MCF 10A (cell line): Measurements from ENCODE around the gene FAM3D. TPM values are rescaled to one million over a fixed set of nuclear protein-coding genes. Genes with fewer than 3 reads are reported as not detected.
A peak's percentile ranks its signal among the peaks of the same experiment; 100 is the strongest.

ENCODE experiments used
- BruUV-seq: library from RNA; stranded (reverse); fragments of 400-500 nt; replicated peaks from 2 replicates; lab custom pipeline; 2021; lab: Mats Ljungman, UMichigan
- CTCF ChIA-PET: fragments of 300-600 bp; sonication (Branson Sonifier 250); formaldehyde crosslinking; extraction: SDS; loops from one replicate; lab custom pipeline; 2021; ENCODE audit warnings: antibody characterized with exemption, inconsistent platforms; lab: Yijun Ruan, JAX
- POLR2A ChIA-PET: fragments of 300-600, 350-650 bp; sonication (Branson Sonifier 250); formaldehyde crosslinking; extraction: SDS; loops from one replicate; lab custom pipeline; 2020; ENCODE audit warnings: antibody characterized with exemption, inconsistent platforms; lab: Yijun Ruan, JAX
- DNase-seq: peaks from one replicate; pipeline ENCODE4 v3.0.0-alpha.2; 2018; ENCODE audit not compliant: unreplicated experiment
- H3K27ac Mint-ChIP-seq: one replicate; pipeline ENCODE4 v1.8.0; 2022; ENCODE audit warnings: mild to moderate bottlenecking, low read depth, mixed read lengths; ENCODE audit not compliant: unreplicated experiment
- H3K27me3 Mint-ChIP-seq: one replicate; pipeline ENCODE4 v1.8.0; 2022; ENCODE audit warnings: mixed read lengths; ENCODE audit not compliant: insufficient read depth, unreplicated experiment
- H3K36me3 Mint-ChIP-seq: one replicate; pipeline ENCODE4 v1.8.0; 2022; ENCODE audit warnings: mild to moderate bottlenecking, moderate library complexity, mixed read lengths; ENCODE audit not compliant: insufficient read depth, unreplicated experiment
- H3K4me1 Mint-ChIP-seq: one replicate; pipeline ENCODE4 v1.8.0; 2022; ENCODE audit warnings: mixed read lengths; ENCODE audit not compliant: insufficient read depth, unreplicated experiment
- H3K4me3 Mint-ChIP-seq: one replicate; pipeline ENCODE4 v1.8.0; 2022; ENCODE audit warnings: mild to moderate bottlenecking, moderate library complexity, mixed read lengths; ENCODE audit not compliant: unreplicated experiment
- H3K9me3 Mint-ChIP-seq: one replicate; pipeline ENCODE4 v1.8.0; 2022; ENCODE audit warnings: mixed read lengths; ENCODE audit not compliant: unreplicated experiment
- CTCF ChIP-seq: fragments of 200-600 bp; IDR thresholded peaks from one replicate; pipeline ENCODE4 v1.8.0; 2022; ENCODE audit warnings: antibody characterized with exemption, mild to moderate bottlenecking; ENCODE audit not compliant: unreplicated experiment
- intact Hi-C: fragments of 100-400 bp; cut with micrococcal nuclease; formaldehyde crosslinking; loops from 2 replicates; pipeline ENCODE4 v1.14.1; 2022
- total RNA-seq: library from RNA; stranded (reverse); gene quantifications from 2 replicates; pipeline ENCODE4 v1.2.3, GENCODE V29; 2022

FAM3D gene
- total RNA-seq, 1 experiment from 2014 or later, result not detected

- Mint-ChIP-seq H3K4me1 (peaks cover 9% of the 10 kb centered on the region), H3K4me3 (no peak overlapping the region), H3K36me3 (no peaks in the 10 kb centered on the region), H3K27ac (no peak overlapping the region), H3K9me3 (peaks cover 15% of the 10 kb centered on the region), H3K27me3 (peaks cover 29% of the 10 kb centered on the region)
- intact Hi-C loops, result no loop called here
- ChIA-PET POLR2A (interaction anchor here (0.6 kb wide), 1 partner anchor 43 kb away, joined by 3 read pairs; no protein-coding TSS in a partner anchor), CTCF (no interaction called here)
- no peak for DNase-seq
- no TSS peak for BruUV-seq
- no peak for TF ChIP-seq CTCF
Observed at GRCh38 chr3:58651276-58651675, 15.3 kb downstream of the FAM3D start.

- intact Hi-C loops, result loop anchor here (10.0 kb wide), 1 partner anchor 347 kb away; no protein-coding TSS in a partner anchor
- no peak overlapping the region for H3K4me3 Mint-ChIP-seq
- peaks cover 14% of the 10 kb centered on the region for H3K4me1 Mint-ChIP-seq
- H3K9me3 Mint-ChIP-seq, result peaks cover 4% of the 10 kb centered on the region
- DNase-seq, result no peak
- ChIA-PET POLR2A (no interaction called here), CTCF (interaction anchor here (1.0 to 1.2 kb wide), 3 partner anchors 9 to 17 kb away, joined by 3 read pairs; no protein-coding TSS in a partner anchor)
- no TSS peak for BruUV-seq
- no peak for TF ChIP-seq CTCF
- H3K27me3 Mint-ChIP-seq, result peaks cover 6% of the 10 kb centered on the region
- no peak overlapping the region for H3K27ac Mint-ChIP-seq
- no peaks in the 10 kb centered on the region for H3K36me3 Mint-ChIP-seq
Observed at GRCh38 chr3:58647381-58648141, 19.0 kb downstream of the FAM3D start.

- peak; percentile 83 for DNase-seq
- Mint-ChIP-seq H3K4me3 (no peak overlapping the region), H3K4me1 (peaks cover 14% of the 10 kb centered on the region), H3K36me3 (no peaks in the 10 kb centered on the region), H3K27me3 (no peaks in the 10 kb centered on the region), H3K27ac (no peak overlapping the region), H3K9me3 (no peaks in the 10 kb centered on the region)
- intact Hi-C loops, result loop anchor here (10.0 kb wide), 1 partner anchor 348 kb away; no protein-coding TSS in a partner anchor
- no TSS peak for BruUV-seq
- ChIA-PET CTCF (interaction anchor here (1.5 to 1.6 kb wide), 2 partner anchors 13 to 16 kb away, joined by 6 to 7 read pairs; no protein-coding TSS in a partner anchor), POLR2A (no interaction called here)
- no peak for TF ChIP-seq CTCF
Observed at GRCh38 chr3:58646503-58646902, 20.1 kb downstream of the FAM3D start.

- no TSS peak for BruUV-seq
- DNase-seq, result peak; percentile 12
- ChIA-PET POLR2A (no interaction called here), CTCF (interaction anchor here (1.5 to 7.4 kb wide), 3 partner anchors 13 to 409 kb away, joined by 6 to 64 read pairs (median 7); no protein-coding TSS in a partner anchor)
- no peaks in the 10 kb centered on the region for H3K9me3 Mint-ChIP-seq
- H3K27me3 Mint-ChIP-seq, result no peaks in the 10 kb centered on the region
- no peak overlapping the region for H3K4me3 Mint-ChIP-seq
- H3K36me3 Mint-ChIP-seq, result no peaks in the 10 kb centered on the region
- TF ChIP-seq CTCF, result no peak
- peaks cover 14% of the 10 kb centered on the region for H3K4me1 Mint-ChIP-seq
- H3K27ac Mint-ChIP-seq, result no peak overlapping the region
- intact Hi-C loops, result loop anchor here (10.0 kb wide), 1 partner anchor 349 kb away; no protein-coding TSS in a partner anchor
Observed at GRCh38 chr3:58645726-58646125, 20.8 kb downstream of the FAM3D start.
